ENCODE results near the gene NELFCD.
"Not testable (repeated sequence)": the region's sequence is repeated elsewhere in the genome, so short reads cannot be mapped to it uniquely, and the experiment has no call there.

The NELFCD gene

GRCh38 chr20:58980711-58981627 is at the start of gene NELFCD:
TSS of gene NELFCD (plus strand) at chr20:58981256. CDS start at chr20:58981310, 54 bp downstream.
- DNase-seq (ENCODE audit: low spot score) = peak; percentile 99

GRCh38 chr20:58932170-58932569 is 48.9 kb upstream of the NELFCD start:
- DNase-seq (ENCODE audit: low spot score) = no peak

GRCh38 chr20:58938078-58938477 is 43.0 kb upstream of the NELFCD start:
- DNase-seq (ENCODE audit: low spot score) = no peak

GRCh38 chr20:58938541-58938940 is 42.5 kb upstream of the NELFCD start:
- DNase-seq (ENCODE audit: low spot score) = no peak

- no peak for DNase-seq (ENCODE audit: low spot score)
Measured at GRCh38 chr20:58941471-58941870, 39.6 kb upstream of the NELFCD start.

- no peak for DNase-seq (ENCODE audit: low spot score)
Measured at GRCh38 chr20:58942549-58942948, 38.5 kb upstream of the NELFCD start.

GRCh38 chr20:58944610-58945009 is 36.4 kb upstream of the NELFCD start:
- no peak for DNase-seq (ENCODE audit: low spot score)

GRCh38 chr20:58945965-58946631 is 35.0 kb upstream of the NELFCD start:
- DNase-seq (ENCODE audit: low spot score) = no peak

GRCh38 chr20:58947797-58948388 is 33.2 kb upstream of the NELFCD start:
- DNase-seq (ENCODE audit: low spot score) = not testable (repeated sequence)

- DNase-seq (ENCODE audit: low spot score) = no peak
Measured at GRCh38 chr20:58950603-58951002, 30.5 kb upstream of the NELFCD start.

GRCh38 chr20:58953050-58953449 is 28.0 kb upstream of the NELFCD start:
- no peak for DNase-seq (ENCODE audit: low spot score)

GRCh38 chr20:58956078-58956477 is 25.0 kb upstream of the NELFCD start:
- DNase-seq (ENCODE audit: low spot score) = no peak

GRCh38 chr20:58959652-58960051 is 21.4 kb upstream of the NELFCD start:
- DNase-seq (ENCODE audit: low spot score) = no peak

- no peak for DNase-seq (ENCODE audit: low spot score)
Measured at GRCh38 chr20:58963060-58963584, 17.9 kb upstream of the NELFCD start.

GRCh38 chr20:58963922-58964321 is 17.1 kb upstream of the NELFCD start:
- not testable (repeated sequence) for DNase-seq (ENCODE audit: low spot score)

- no peak for DNase-seq (ENCODE audit: low spot score)
Measured at GRCh38 chr20:58965270-58966064, 15.6 kb upstream of the NELFCD start.

GRCh38 chr20:58967652-58968429 is 13.2 kb upstream of the NELFCD start:
- no peak for DNase-seq (ENCODE audit: low spot score)

GRCh38 chr20:58969439-58969838 is 11.6 kb upstream of the NELFCD start:
- DNase-seq (ENCODE audit: low spot score) = no peak

- DNase-seq (ENCODE audit: low spot score) = no peak
Measured at GRCh38 chr20:58970146-58970545, 10.9 kb upstream of the NELFCD start.

GRCh38 chr20:58971429-58971828 is 9.6 kb upstream of the NELFCD start:
- no peak for DNase-seq (ENCODE audit: low spot score)

GRCh38 chr20:58973179-58973578 is 7.9 kb upstream of the NELFCD start:
- no peak for DNase-seq (ENCODE audit: low spot score)

Measured in HuH-7.5 (cell line).